HG03521 (cell line): ENCODE measurements around the gene RAVER1.

Source experiments
- ATAC-seq: cut with Tn5 transposase; IDR thresholded peaks from one replicate; pipeline ENCODE4 v1.9.1; 2021; ENCODE audit warnings: mild to moderate bottlenecking, moderate library complexity; ENCODE audit not compliant: unreplicated experiment

Gene RAVER1

GRCh38 chr19:10318807-10319682 lies 14.3 kb downstream of the RAVER1 start:
- ATAC-seq: no peak

GRCh38 chr19:10317857-10318462 lies 15.4 kb downstream of the RAVER1 start:
- ATAC-seq: no peak

GRCh38 chr19:10317045-10317856 lies 16.1 kb downstream of the RAVER1 start:
- no peak for ATAC-seq

GRCh38 chr19:10316229-10317044 lies 16.9 kb downstream of the RAVER1 start:
- no peak for ATAC-seq

- ATAC-seq: no peak
Measured at GRCh38 chr19:10315335-10316214, 17.8 kb downstream of the RAVER1 start, which contains the start of gene FDX2. FDX2 (minus strand) TSS chr19:10316015; CDS start chr19:10315996, 19 bp downstream.

GRCh38 chr19:10309423-10309822 lies 23.9 kb downstream of the RAVER1 start, which contains the start of gene ZGLP1:
ZGLP1 (minus strand) TSS chr19:10309815.
- no peak for ATAC-seq

GRCh38 chr19:10306327-10306726 lies 27.0 kb downstream of the RAVER1 start:
- no peak for ATAC-seq

GRCh38 chr19:10305139-10305806 lies 28.1 kb downstream of the RAVER1 start:
- ATAC-seq: no peak

- ATAC-seq: no peak
Measured at GRCh38 chr19:10299545-10300458, 33.5 kb downstream of the RAVER1 start.

GRCh38 chr19:10295847-10296591 lies 37.3 kb downstream of the RAVER1 start:
- no peak for ATAC-seq

- peak; percentile 41 for ATAC-seq
Measured at GRCh38 chr19:10295305-10295846, 38.0 kb downstream of the RAVER1 start.

GRCh38 chr19:10294368-10294697 lies 39.0 kb downstream of the RAVER1 start:
- ATAC-seq: no peak

- no peak for ATAC-seq
Measured at GRCh38 chr19:10293637-10294367, 39.5 kb downstream of the RAVER1 start.

GRCh38 chr19:10292789-10293636 lies 40.3 kb downstream of the RAVER1 start:
- ATAC-seq: no peak

- ATAC-seq: peak; percentile 53
Measured at GRCh38 chr19:10292206-10292788, 41.0 kb downstream of the RAVER1 start.
